ENCODE results near the gene GNA12.

Gene GNA12

GRCh38 chr7:2798669-2799068 lies 45.4 kb downstream of the GNA12 start:
- Mint-ChIP-seq H3K27me3 (ENCODE audit: low read depth) (no peaks in the 10 kb centered on the region), H3K36me3 (ENCODE audit: low read depth) (peaks cover 30% of the 10 kb centered on the region), H3K9me3 (no peaks in the 10 kb centered on the region), H3K4me3 (no peak overlapping the region), H3K4me1 (peaks cover 65% of the 10 kb centered on the region), H3K27ac (peak overlapping the region in 1 of 3 experiments; percentile 97)
- no peak for TF ChIP-seq CTCF (IDR thresholded peaks at IDR 0.05; ENCODE audit: unreplicated experiment in 3 of 3)

- peaks cover 49% of the 10 kb centered on the region for H3K36me3 Mint-ChIP-seq (ENCODE audit: low read depth)
- H3K4me1 Mint-ChIP-seq, result peaks cover 45% of the 10 kb centered on the region
- no peaks in the 10 kb centered on the region for H3K9me3 Mint-ChIP-seq
- peak overlapping the region in 1 of 3 experiments; percentile 15 for H3K4me3 Mint-ChIP-seq
- no peak for TF ChIP-seq CTCF (IDR thresholded peaks at IDR 0.05; ENCODE audit: unreplicated experiment in 3 of 3)
- H3K27ac Mint-ChIP-seq, result peak overlapping the region; percentile 53 to 94 (median 89)
- no peaks in the 10 kb centered on the region for H3K27me3 Mint-ChIP-seq (ENCODE audit: low read depth)
Measured at GRCh38 chr7:2796358-2797352, 47.5 kb downstream of the GNA12 start.

GRCh38 chr7:2795906-2796305 lies 48.2 kb downstream of the GNA12 start:
- Mint-ChIP-seq H3K27me3 (ENCODE audit: low read depth) (no peaks in the 10 kb centered on the region), H3K36me3 (ENCODE audit: low read depth) (peaks cover 47% of the 10 kb centered on the region), H3K4me3 (no peak overlapping the region), H3K27ac (peak overlapping the region in 2 of 3 experiments; percentile 53 to 89), H3K4me1 (peaks cover 37% of the 10 kb centered on the region), H3K9me3 (no peaks in the 10 kb centered on the region)
- TF ChIP-seq CTCF (IDR thresholded peaks at IDR 0.05; ENCODE audit: unreplicated experiment in 3 of 3), result no peak

- peaks cover 50% of the 10 kb centered on the region for H3K36me3 Mint-ChIP-seq (ENCODE audit: low read depth)
- H3K27me3 Mint-ChIP-seq (ENCODE audit: low read depth), result no peaks in the 10 kb centered on the region
- TF ChIP-seq CTCF (IDR thresholded peaks at IDR 0.05; ENCODE audit: unreplicated experiment in 3 of 3), result no peak
- H3K27ac Mint-ChIP-seq, result peak overlapping the region in 1 of 3 experiments; percentile 18
- H3K4me1 Mint-ChIP-seq, result peaks cover 33% of the 10 kb centered on the region
- no peaks in the 10 kb centered on the region for H3K9me3 Mint-ChIP-seq
- no peak overlapping the region for H3K4me3 Mint-ChIP-seq
Measured at GRCh38 chr7:2794836-2795636, 49.1 kb downstream of the GNA12 start.

GRCh38 chr7:2792856-2793487 lies 51.1 kb downstream of the GNA12 start:
- Mint-ChIP-seq H3K27ac (no peak overlapping the region), H3K36me3 (ENCODE audit: low read depth) (peaks cover 64% of the 10 kb centered on the region), H3K4me1 (peaks cover 21% of the 10 kb centered on the region), H3K4me3 (no peak overlapping the region), H3K9me3 (no peaks in the 10 kb centered on the region), H3K27me3 (ENCODE audit: low read depth) (no peaks in the 10 kb centered on the region)
- TF ChIP-seq CTCF (IDR thresholded peaks at IDR 0.05; ENCODE audit: unreplicated experiment in 3 of 3), result no peak

Measured in nephron (organoid).